ENCODE measurements around the gene GPBP1L1.
"Not testable (repeated sequence)": the region's sequence is repeated elsewhere in the genome, so short reads cannot be mapped to it uniquely, and the experiment has no call there.

The GPBP1L1 gene

GRCh38 chr1:45678489-45678888 is 7.8 kb downstream of the GPBP1L1 start:
- no peak for DNase-seq

- no peak for DNase-seq
Observed at GRCh38 chr1:45677751-45678245, 8.5 kb downstream of the GPBP1L1 start.

- DNase-seq, result not testable (repeated sequence)
Observed at GRCh38 chr1:45676553-45676952, 9.8 kb downstream of the GPBP1L1 start.

GRCh38 chr1:45674478-45674877 is 11.9 kb downstream of the GPBP1L1 start:
- no peak for DNase-seq

- DNase-seq, result no peak
Observed at GRCh38 chr1:45673956-45674355, 12.4 kb downstream of the GPBP1L1 start.

- no peak for DNase-seq
Observed at GRCh38 chr1:45669859-45670655, 16.3 kb downstream of the GPBP1L1 start.

- DNase-seq, result no peak
Observed at GRCh38 chr1:45669379-45669778, 17.0 kb downstream of the GPBP1L1 start.

GRCh38 chr1:45668526-45668925 is 17.8 kb downstream of the GPBP1L1 start:
- no peak for DNase-seq

GRCh38 chr1:45667321-45668111 is 18.8 kb downstream of the GPBP1L1 start:
- no peak for DNase-seq

GRCh38 chr1:45666836-45667235 is 19.5 kb downstream of the GPBP1L1 start:
- no peak for DNase-seq

GRCh38 chr1:45660336-45660735 is 26.0 kb downstream of the GPBP1L1 start:
- DNase-seq, result no peak

GRCh38 chr1:45659222-45659621 is 27.1 kb downstream of the GPBP1L1 start:
- no peak for DNase-seq

- no peak for DNase-seq
Observed at GRCh38 chr1:45658171-45658570, 28.2 kb downstream of the GPBP1L1 start.

- no peak for DNase-seq
Observed at GRCh38 chr1:45656573-45657226, 29.6 kb downstream of the GPBP1L1 start.

GRCh38 chr1:45654540-45655280 is 31.6 kb downstream of the GPBP1L1 start:
- no peak for DNase-seq

- no peak for DNase-seq
Observed at GRCh38 chr1:45647248-45648021, 38.9 kb downstream of the GPBP1L1 start.

- DNase-seq, result no peak
Observed at GRCh38 chr1:45644661-45645060, 41.7 kb downstream of the GPBP1L1 start.

GRCh38 chr1:45643978-45644377 is 42.4 kb downstream of the GPBP1L1 start:
- no peak for DNase-seq

- DNase-seq, result no peak
Observed at GRCh38 chr1:45643321-45643720, 43.0 kb downstream of the GPBP1L1 start.

- no peak for DNase-seq
Observed at GRCh38 chr1:45640293-45640692, 46.0 kb downstream of the GPBP1L1 start.

GRCh38 chr1:45635211-45635610 is 51.1 kb downstream of the GPBP1L1 start:
- no peak for DNase-seq

GRCh38 chr1:45630429-45630828 is 55.9 kb downstream of the GPBP1L1 start:
- DNase-seq, result no peak
